Measurements from ENCODE around the gene HMCES.
"Not testable (repeated sequence)": the region's sequence is repeated elsewhere in the genome, so short reads cannot be mapped to it uniquely, and the experiment has no call there.

GRCh38 chr3:129349169-129349568, 70.5 kb downstream of the HMCES start:
- not testable (repeated sequence) for TF ChIP-seq POLR2AphosphoS5 (IDR thresholded peaks at IDR 0.05)
- TF ChIP-seq, protein P1, sequence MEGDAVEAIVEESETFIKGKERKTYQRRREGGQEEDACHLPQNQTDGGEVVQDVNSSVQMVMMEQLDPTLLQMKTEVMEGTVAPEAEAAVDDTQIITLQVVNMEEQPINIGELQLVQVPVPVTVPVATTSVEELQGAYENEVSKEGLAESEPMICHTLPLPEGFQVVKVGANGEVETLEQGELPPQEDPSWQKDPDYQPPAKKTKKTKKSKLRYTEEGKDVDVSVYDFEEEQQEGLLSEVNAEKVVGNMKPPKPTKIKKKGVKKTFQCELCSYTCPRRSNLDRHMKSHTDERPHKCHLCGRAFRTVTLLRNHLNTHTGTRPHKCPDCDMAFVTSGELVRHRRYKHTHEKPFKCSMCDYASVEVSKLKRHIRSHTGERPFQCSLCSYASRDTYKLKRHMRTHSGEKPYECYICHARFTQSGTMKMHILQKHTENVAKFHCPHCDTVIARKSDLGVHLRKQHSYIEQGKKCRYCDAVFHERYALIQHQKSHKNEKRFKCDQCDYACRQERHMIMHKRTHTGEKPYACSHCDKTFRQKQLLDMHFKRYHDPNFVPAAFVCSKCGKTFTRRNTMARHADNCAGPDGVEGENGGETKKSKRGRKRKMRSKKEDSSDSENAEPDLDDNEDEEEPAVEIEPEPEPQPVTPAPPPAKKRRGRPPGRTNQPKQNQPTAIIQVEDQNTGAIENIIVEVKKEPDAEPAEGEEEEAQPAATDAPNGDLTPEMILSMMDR (IDR thresholded peaks at IDR 0.05): not testable (repeated sequence)

Data from gastroesophageal sphincter (tissue), 3 donors.